ENCODE data around the gene TSHZ1. TPM values are rescaled to one million over a fixed set of nuclear protein-coding genes. Genes with fewer than 3 reads are reported as not detected.

TSHZ1 gene
- total RNA-seq, 2 donors from 2014 or later, result 1.1 to 1.7 TPM

DNA sequence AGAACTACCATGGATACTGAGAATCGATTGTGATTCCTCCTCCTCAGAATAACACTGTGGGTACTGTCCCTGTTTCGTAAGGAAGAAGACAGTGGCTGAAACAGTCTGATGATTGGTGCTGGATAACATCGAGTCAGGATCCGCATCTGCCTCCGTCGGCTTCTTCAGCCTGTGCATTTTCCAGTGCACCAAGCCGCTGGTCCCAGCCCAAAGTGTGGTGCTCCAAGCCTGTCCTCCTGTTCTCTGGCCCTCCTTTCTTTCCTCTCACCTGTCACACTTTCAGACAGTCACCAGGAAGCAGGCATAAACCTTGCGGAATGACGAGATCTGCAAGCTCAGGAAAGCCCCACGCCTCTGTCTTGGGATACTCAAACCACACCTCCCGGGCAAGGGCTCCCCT lies 32.2 kb upstream of the TSHZ1 start:
- Mint-ChIP-seq H3K27me3 (ENCODE audit: insufficient read depth) (no peaks in the 10 kb centered on the region), H3K4me3 (no peak overlapping the region), H3K4me1 (peaks cover 4% of the 10 kb centered on the region), H3K36me3 (ENCODE audit: low read depth) (no peaks in the 10 kb centered on the region), H3K27ac (no peak overlapping the region), H3K9me3 (peaks cover 3% of the 10 kb centered on the region)
- Histone ChIP-seq H3K27ac (ENCODE audit: low read depth, low read length) (no peak overlapping the region), H3K4me1 (ENCODE audit: control insufficient read depth, insufficient read depth, low read length) (no peaks in the 10 kb centered on the region), H3K4me3 (ENCODE audit: low read length) (no peak overlapping the region), H3K27me3 (ENCODE audit: control insufficient read depth, insufficient read depth, low read length, poor library complexity, severe bottlenecking) (no peaks in the 10 kb centered on the region), H3K9me3 (ENCODE audit: control insufficient read depth, low read length) (no peaks in the 10 kb centered on the region), H3K9ac (ENCODE audit: extremely low read depth, low read length, poor library complexity, severe bottlenecking) (no peak overlapping the region), H3K36me3 (ENCODE audit: control insufficient read depth, insufficient read depth, low read length) (no peaks in the 10 kb centered on the region)
- DNase-seq, result peak; percentile 58
- TF ChIP-seq, protein P1, sequence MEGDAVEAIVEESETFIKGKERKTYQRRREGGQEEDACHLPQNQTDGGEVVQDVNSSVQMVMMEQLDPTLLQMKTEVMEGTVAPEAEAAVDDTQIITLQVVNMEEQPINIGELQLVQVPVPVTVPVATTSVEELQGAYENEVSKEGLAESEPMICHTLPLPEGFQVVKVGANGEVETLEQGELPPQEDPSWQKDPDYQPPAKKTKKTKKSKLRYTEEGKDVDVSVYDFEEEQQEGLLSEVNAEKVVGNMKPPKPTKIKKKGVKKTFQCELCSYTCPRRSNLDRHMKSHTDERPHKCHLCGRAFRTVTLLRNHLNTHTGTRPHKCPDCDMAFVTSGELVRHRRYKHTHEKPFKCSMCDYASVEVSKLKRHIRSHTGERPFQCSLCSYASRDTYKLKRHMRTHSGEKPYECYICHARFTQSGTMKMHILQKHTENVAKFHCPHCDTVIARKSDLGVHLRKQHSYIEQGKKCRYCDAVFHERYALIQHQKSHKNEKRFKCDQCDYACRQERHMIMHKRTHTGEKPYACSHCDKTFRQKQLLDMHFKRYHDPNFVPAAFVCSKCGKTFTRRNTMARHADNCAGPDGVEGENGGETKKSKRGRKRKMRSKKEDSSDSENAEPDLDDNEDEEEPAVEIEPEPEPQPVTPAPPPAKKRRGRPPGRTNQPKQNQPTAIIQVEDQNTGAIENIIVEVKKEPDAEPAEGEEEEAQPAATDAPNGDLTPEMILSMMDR (conservative IDR thresholded peaks at IDR 0.05), result no peak
- 85 to 100% methylated on average over 3 to 11 of the region's 11 CpGs for WGBS, 2 experiments (ENCODE audit: insufficient coverage in 1 of 2, insufficient read length in 1 of 2)

DNA sequence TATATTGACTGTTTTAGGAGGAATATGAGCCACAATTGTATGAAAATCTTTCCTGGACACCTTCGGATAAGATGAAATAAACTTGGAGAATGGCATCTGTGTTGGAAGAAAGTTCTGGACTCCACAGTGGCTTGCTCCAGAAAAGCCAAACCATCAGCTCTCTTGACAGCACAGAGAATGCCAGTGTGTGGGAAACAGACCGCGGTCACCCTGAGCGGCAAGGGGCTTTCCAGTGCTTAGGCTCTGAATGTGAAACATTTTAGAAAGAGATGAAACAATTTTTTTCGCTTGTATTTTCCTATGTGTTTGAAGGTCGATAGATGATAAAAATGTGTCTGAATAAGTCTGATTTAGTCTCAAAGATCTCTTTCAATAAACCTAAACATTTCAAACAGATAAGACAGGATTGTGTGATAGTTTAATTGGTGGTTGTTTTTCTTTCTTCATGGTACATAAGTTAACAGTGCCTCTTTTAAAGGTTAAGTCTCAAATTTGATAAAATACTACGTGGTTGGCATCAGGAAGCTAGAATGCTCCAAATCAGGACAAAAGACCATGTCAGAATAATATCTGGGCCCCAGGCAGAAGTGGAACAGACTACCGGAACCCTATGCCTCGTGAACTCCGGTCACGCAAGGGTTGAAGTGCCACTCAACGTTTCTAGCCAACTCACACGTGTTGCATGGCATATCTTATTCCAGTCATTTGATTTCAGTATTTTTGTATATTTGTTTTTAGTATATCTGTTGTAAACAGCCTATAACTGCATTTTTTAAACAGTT lies 30.6 kb upstream of the TSHZ1 start:
- TF ChIP-seq, protein P1 (conservative IDR thresholded peaks at IDR 0.05), result no peak
- 92 to 96% methylated on average over 4 to 13 of the region's 13 CpGs for WGBS, 2 experiments (ENCODE audit: insufficient coverage in 1 of 2, insufficient read length in 1 of 2)
- no peaks in the 10 kb centered on the region for H3K4me1 ChIP-seq (ENCODE audit: control insufficient read depth, insufficient read depth, low read length)
- Mint-ChIP-seq H3K27me3 (ENCODE audit: insufficient read depth) (no peaks in the 10 kb centered on the region), H3K27ac (no peak overlapping the region), H3K9me3 (peaks cover 3% of the 10 kb centered on the region), H3K4me3 (no peak overlapping the region), H3K36me3 (ENCODE audit: low read depth) (no peaks in the 10 kb centered on the region), H3K4me1 (peaks cover 4% of the 10 kb centered on the region)
- no peak overlapping the region for H3K9ac ChIP-seq (ENCODE audit: extremely low read depth, low read length, poor library complexity, severe bottlenecking)
- no peaks in the 10 kb centered on the region for H3K27me3 ChIP-seq (ENCODE audit: control insufficient read depth, insufficient read depth, low read length, poor library complexity, severe bottlenecking)
- no peaks in the 10 kb centered on the region for H3K36me3 ChIP-seq (ENCODE audit: control insufficient read depth, insufficient read depth, low read length)
- DNase-seq, result no peak
- no peak overlapping the region for H3K27ac ChIP-seq (ENCODE audit: low read depth, low read length)
- no peaks in the 10 kb centered on the region for H3K9me3 ChIP-seq (ENCODE audit: control insufficient read depth, low read length)
- H3K4me3 ChIP-seq (ENCODE audit: low read length), result no peak overlapping the region

DNA sequence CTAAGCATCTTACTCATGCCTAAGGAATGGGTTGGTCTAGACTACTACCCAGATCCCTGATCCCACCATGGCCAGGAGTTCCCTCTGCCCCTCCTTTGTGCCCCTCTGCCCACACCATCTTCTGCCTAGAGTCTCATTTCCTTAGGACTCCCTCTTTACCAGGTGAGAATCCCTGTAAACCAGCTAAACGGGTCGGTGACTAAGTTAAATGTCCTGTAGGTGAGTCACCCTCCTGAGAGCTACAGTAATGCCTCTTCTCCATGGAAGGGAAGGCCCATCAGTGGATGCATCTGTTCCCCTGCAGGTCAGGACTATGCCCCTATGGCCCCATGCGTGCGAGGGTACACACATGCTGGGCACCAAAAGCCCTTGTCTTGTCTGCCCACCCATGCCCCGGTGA lies 27.1 kb upstream of the TSHZ1 start:
- H3K4me3 ChIP-seq (ENCODE audit: low read length), result no peak overlapping the region
- no peak overlapping the region for H3K27ac Mint-ChIP-seq
- peaks cover 3% of the 10 kb centered on the region for H3K9me3 Mint-ChIP-seq
- H3K9me3 ChIP-seq (ENCODE audit: control insufficient read depth, low read length), result no peaks in the 10 kb centered on the region
- H3K4me1 ChIP-seq (ENCODE audit: control insufficient read depth, insufficient read depth, low read length), result no peaks in the 10 kb centered on the region
- no peaks in the 10 kb centered on the region for H3K36me3 ChIP-seq (ENCODE audit: control insufficient read depth, insufficient read depth, low read length)
- H3K36me3 Mint-ChIP-seq (ENCODE audit: low read depth), result no peaks in the 10 kb centered on the region
- H3K4me3 Mint-ChIP-seq, result no peak overlapping the region
- no peak overlapping the region for H3K9ac ChIP-seq (ENCODE audit: extremely low read depth, low read length, poor library complexity, severe bottlenecking)
- H3K27me3 ChIP-seq (ENCODE audit: control insufficient read depth, insufficient read depth, low read length, poor library complexity, severe bottlenecking), result no peaks in the 10 kb centered on the region
- WGBS, 2 experiments (ENCODE audit: insufficient coverage in 1 of 2, insufficient read length in 1 of 2), result 81 to 84% methylated on average over 5 of the region's 5 CpGs
- H3K27me3 Mint-ChIP-seq (ENCODE audit: insufficient read depth), result no peaks in the 10 kb centered on the region
- DNase-seq, result peak; percentile 51
- peaks cover 3% of the 10 kb centered on the region for H3K4me1 Mint-ChIP-seq
- H3K27ac ChIP-seq (ENCODE audit: low read depth, low read length), result no peak overlapping the region
- TF ChIP-seq, protein P1 (conservative IDR thresholded peaks at IDR 0.05), result no peak
